ENCODE results near the gene BBS7. TPM values are rescaled to one million over a fixed set of nuclear protein-coding genes. Genes with fewer than 3 reads are reported as not detected.

BBS7 gene
- total and polyA plus RNA-seq, 9 of the 15 experiments (the other 6 are each of a cell fraction or from before 2014, with no cell fraction given), result 13.4 to 25.8 (median 16.4) TPM

DNA sequence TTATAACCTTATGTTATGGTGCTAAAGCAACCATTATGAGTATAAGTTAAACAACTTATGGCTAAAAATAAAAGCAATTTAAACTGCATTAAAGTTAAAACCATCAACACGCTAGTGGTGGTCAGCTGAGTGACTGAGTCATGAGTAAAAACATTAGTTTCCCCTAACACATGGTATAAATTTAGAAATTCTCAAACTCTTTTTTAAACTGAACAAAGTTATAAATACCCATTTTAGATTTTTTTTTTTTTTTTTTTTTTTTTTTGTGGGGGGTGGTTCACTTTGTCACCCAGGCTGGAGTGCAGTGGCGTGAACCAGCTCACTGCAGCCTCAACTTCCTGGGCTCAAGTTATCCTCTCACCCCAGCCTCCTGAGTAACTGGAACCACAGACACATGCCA lies 5.4 kb upstream of the BBS7 start (continued):
- TF ChIP-seq DEAF1 (CRISPR knock-in tag; IDR thresholded peaks at IDR 0.05), result no peak
- no peak for TF ChIP-seq OTX1 (CRISPR knock-in tag; IDR thresholded peaks at IDR 0.05)
- TF ChIP-seq, protein P1, sequence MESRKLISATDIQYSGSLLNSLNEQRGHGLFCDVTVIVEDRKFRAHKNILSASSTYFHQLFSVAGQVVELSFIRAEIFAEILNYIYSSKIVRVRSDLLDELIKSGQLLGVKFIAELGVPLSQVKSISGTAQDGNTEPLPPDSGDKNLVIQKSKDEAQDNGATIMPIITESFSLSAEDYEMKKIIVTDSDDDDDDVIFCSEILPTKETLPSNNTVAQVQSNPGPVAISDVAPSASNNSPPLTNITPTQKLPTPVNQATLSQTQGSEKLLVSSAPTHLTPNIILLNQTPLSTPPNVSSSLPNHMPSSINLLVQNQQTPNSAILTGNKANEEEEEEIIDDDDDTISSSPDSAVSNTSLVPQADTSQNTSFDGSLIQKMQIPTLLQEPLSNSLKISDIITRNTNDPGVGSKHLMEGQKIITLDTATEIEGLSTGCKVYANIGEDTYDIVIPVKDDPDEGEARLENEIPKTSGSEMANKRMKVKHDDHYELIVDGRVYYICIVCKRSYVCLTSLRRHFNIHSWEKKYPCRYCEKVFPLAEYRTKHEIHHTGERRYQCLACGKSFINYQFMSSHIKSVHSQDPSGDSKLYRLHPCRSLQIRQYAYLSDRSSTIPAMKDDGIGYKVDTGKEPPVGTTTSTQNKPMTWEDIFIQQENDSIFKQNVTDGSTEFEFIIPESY (CRISPR knock-in tag; IDR thresholded peaks at IDR 0.05), result no peak

DNA sequence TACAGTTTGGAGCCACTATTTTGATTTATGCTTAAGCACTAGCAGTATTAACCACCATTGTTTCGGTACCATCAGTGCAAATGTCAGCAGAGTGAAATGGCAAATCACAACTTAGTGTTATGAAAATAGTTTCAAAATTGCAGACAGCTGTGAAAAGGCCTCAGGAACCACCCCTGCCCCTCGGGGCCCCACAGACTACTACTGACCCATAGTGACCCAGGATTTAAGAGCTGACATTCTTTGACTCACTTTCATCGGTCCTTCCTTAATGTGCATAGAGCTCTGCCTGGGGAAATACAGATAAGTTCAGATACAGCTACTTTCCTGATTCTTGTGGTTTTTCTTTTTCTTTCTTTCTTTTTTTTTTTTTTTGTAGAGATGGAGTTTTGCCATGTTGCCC lies 3.3 kb upstream of the BBS7 start:
- TF ChIP-seq MEIS2 (IDR thresholded peaks at IDR 0.05; ENCODE audit: partially characterized antibody), result peak; percentile 19
- no peak for TF ChIP-seq ZNF778 (CRISPR knock-in tag; IDR thresholded peaks at IDR 0.05)
- TF ChIP-seq CBX2 (IDR thresholded peaks at IDR 0.05; ENCODE audit: insufficient read depth, low read length, poor library complexity, severe bottlenecking), result no peak
- peak; percentile 39; the same call in 1 of the 2 replicates for TF ChIP-seq SMARCA4 (IDR thresholded peaks at IDR 0.05)
- no peak for TF ChIP-seq HMG20A (CRISPR knock-in tag; conservative IDR thresholded peaks at IDR 0.05)
- TF ChIP-seq BCOR (IDR thresholded peaks at IDR 0.05), result no peak
- TF ChIP-seq ZNF780A (CRISPR knock-in tag; IDR thresholded peaks at IDR 0.05), result no peak
- peak; percentile 45 to 69; a peak in 3 of 4 replicates for TF ChIP-seq KDM1A (IDR thresholded peaks at IDR 0.05)
- no peak for TF ChIP-seq KDM2B (CRISPR knock-in tag; IDR thresholded peaks at IDR 0.05)
- peak; percentile 9; the same call in 1 of the 2 replicates for TF ChIP-seq TAL1 (IDR thresholded peaks at IDR 0.05)
- no peak for TF ChIP-seq TCF7 (IDR thresholded peaks at IDR 0.05; ENCODE audit: borderline replicate concordance)
- no peak for TF ChIP-seq ZNF408 (CRISPR knock-in tag; IDR thresholded peaks at IDR 0.05; ENCODE audit: low read depth)
- TF ChIP-seq TEAD4 (IDR thresholded peaks at IDR 0.05; ENCODE audit: low read length), result peak; percentile 42; the same call in 1 of the 2 replicates
- no peak for TF ChIP-seq TEAD4 (CRISPR knock-in tag; IDR thresholded peaks at IDR 0.05; ENCODE audit: borderline replicate concordance)
- peak; percentile 57 for TF ChIP-seq CBFA2T3 (IDR thresholded peaks at IDR 0.05)
- TF ChIP-seq ARID1B (IDR thresholded peaks at IDR 0.05), result peak; percentile 40; the same call in 1 of the 2 replicates
- TF ChIP-seq TCF3 (CRISPR knock-in tag; IDR thresholded peaks at IDR 0.05), result peak; percentile 35; the same call in 1 of the 2 replicates
- no peak for TF ChIP-seq FOS (IDR thresholded peaks at IDR 0.05; ENCODE audit: extremely low read depth, insufficient read length)
- H3K9ac ChIP-seq (ENCODE audit: insufficient read depth in 1 of 2, low read depth in 2 of 2, low read length in 2 of 2), result no peak overlapping the region
- H3K79me2 ChIP-seq (ENCODE audit: control insufficient read depth, insufficient read depth, low read length), result peaks cover 4% of the 10 kb centered on the region; the same call in 1 of the 3 replicates
- ATAC-seq, result no peak
- peak in 2 of 4 experiments; percentile 17 to 51 for DNase-seq (ENCODE audit: extremely low read depth in 1 of 4, low spot score in 3 of 4)
- H2AFZ ChIP-seq (ENCODE audit: low read depth, low read length), result peak overlapping the region; percentile 57; the same call in 1 of the 2 replicates
- in situ Hi-C loops (cut with MboI) (loop anchor here (25.0 kb wide), 1 partner anchor 1039 kb away; the partner anchor contains the start of gene NUDT6), intact Hi-C loops (cut with micrococcal nuclease) (loop anchor here (5.0 kb wide), 1 partner anchor 51 kb away; the partner anchor contains the start of gene CCNA2)
- POLR2A ChIA-PET, result no interaction called here
- H3K27ac ChIP-seq (ENCODE audit: extremely low read depth, low read depth, low read length), result no peak overlapping the region
- WGBS (ENCODE audit: insufficient coverage, low coverage, missing lambda C conversion rate), result 20% methylated on average over 3 of the region's 3 CpGs
- H3K4me1 ChIP-seq (replicated peaks in 1 of 2; ENCODE audit: control insufficient read depth in 2 of 2, insufficient read depth in 2 of 2, low read length in 2 of 2), result peaks cover 7 to 11% of the 10 kb centered on the region in 2 experiments
- no peak overlapping the region for H3K4me3 ChIP-seq
- H4K20me1 ChIP-seq (replicated peaks; ENCODE audit: control insufficient read depth, insufficient read depth, low read length), result no peaks in the 10 kb centered on the region
- no peaks in the 10 kb centered on the region for H3K27me3 ChIP-seq (ENCODE audit: control insufficient read depth in 2 of 2, insufficient read depth in 2 of 2, low read length in 2 of 2)
- peak; percentile 49 for FAIRE-seq
- H3K9me1 ChIP-seq (ENCODE audit: control insufficient read depth, insufficient read depth, low read length), result no peaks in the 10 kb centered on the region
- H3K4me2 ChIP-seq (ENCODE audit: insufficient read depth, low read length), result peak overlapping the region; percentile 12; the same call in 1 of the 2 replicates
- CTCF ChIA-PET (ENCODE audit: low intra/inter-chr PET ratio), result no interaction called here
- H3K36me3 ChIP-seq (ENCODE audit: control insufficient read depth, insufficient read depth, low read length), result no peaks in the 10 kb centered on the region
- no TSS peak for BruUV-seq (replicated peaks)
- no peaks in the 10 kb centered on the region for H3K9me3 ChIP-seq (replicated peaks; ENCODE audit: control insufficient read depth, insufficient read depth, low read depth, low read length)
